GM19043 (cell line): ENCODE measurements around the gene GPALPP1.
"Not testable (repeated sequence)": the region's sequence is repeated elsewhere in the genome, so short reads cannot be mapped to it uniquely, and the experiment has no call there.

ENCODE experiments used
- ATAC-seq: cut with Tn5 transposase; IDR thresholded peaks from one replicate; pipeline ENCODE4 v1.9.1; 2021; ENCODE audit warnings: low read depth; ENCODE audit not compliant: unreplicated experiment

Gene GPALPP1, protein sequence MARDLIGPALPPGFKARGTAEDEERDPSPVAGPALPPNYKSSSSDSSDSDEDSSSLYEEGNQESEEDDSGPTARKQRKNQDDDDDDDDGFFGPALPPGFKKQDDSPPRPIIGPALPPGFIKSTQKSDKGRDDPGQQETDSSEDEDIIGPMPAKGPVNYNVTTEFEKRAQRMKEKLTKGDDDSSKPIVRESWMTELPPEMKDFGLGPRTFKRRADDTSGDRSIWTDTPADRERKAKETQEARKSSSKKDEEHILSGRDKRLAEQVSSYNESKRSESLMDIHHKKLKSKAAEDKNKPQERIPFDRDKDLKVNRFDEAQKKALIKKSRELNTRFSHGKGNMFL

DNA sequence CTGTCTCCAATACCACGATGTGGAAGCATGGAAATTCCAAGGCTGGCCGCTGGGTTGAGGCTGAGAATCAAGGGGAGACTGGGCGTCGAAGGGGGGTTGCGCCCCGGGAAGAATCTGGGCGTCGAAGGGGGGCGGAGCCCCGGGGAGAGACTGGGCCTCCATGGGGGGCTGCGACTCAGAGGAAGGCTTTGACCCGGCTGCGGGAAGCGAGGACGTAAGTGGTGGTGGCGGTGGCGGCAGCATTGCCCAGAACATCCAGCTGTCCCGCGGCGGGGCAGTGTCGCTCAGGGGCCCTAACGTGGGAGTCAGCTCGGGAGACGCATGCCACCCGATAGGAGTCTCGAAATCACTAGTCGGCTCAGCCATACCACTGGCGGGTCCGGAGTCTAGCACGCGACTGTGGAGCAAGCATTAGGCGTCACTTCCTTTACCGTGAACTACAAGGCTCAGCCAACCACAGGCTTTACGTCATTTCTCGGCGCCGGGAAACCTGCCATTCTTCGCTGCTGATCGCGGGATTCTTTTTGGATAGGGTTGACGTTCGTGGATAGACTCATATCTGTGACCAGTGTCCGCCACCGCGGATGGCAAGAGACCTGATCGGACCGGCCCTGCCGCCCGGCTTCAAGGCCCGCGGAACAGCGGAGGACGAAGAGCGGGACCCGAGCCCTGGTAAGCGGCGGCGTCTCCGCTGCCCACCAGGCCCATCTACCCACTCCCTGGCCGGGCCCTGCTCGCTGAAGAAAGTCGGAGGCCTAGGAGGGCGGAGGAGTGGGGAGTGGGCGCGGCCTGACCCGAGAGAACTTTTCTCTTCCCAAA is at the start of gene GPALPP1, which contains the start of gene NUFIP1:
Gene GPALPP1 (plus strand): TSS at position 468 of the 819 bp plus-strand sequence. CDS start 117 bp downstream, at position 585.
Gene NUFIP1 (minus strand): TSS at position 401 of the 819 bp plus-strand sequence. CDS start 35 bp downstream, at position 366.
- ATAC-seq, result peak; percentile 98

DNA sequence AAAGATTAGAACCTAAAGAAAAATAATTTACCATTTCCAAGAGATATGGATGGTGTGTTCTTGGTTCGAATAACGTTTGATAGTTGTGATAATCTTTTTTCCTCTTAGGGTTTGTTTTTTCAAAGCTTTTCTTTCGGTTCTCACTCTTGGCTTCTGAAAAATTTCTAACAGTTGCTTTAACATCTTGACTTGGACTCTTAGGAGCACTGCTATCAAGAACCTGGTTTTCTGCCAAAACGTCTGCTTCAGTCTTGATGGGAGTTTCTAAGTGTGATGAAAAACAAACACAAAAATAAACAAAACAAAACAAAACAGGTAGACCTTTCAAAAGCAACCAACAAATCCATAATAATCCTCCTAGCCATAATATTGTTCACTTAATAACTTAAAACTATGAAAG is 45.9 kb upstream of the GPALPP1 start:
- ATAC-seq, result not testable (repeated sequence)

- ATAC-seq, result no peak
Measured at GRCh38 chr13:44951184-44951583, 38.2 kb upstream of the GPALPP1 start.

DNA sequence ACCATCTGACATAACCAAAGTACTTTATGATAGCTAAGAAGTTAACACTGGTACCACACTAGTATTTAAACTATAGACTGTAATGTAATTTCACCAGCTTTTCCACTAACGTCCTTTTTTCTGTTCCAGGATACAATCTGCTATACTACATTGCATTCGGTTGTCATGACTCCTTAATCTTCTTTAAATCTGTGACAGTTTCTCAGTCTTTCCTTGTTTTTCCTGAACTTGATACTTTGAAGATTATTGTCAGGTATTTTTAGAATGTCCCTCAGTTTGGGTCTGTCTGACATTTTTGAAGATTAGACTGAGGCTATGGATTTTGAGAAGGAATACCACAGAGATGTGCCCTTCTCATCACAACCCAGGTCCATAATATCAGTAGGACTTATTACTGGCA is 36.7 kb upstream of the GPALPP1 start:
- no peak for ATAC-seq

DNA sequence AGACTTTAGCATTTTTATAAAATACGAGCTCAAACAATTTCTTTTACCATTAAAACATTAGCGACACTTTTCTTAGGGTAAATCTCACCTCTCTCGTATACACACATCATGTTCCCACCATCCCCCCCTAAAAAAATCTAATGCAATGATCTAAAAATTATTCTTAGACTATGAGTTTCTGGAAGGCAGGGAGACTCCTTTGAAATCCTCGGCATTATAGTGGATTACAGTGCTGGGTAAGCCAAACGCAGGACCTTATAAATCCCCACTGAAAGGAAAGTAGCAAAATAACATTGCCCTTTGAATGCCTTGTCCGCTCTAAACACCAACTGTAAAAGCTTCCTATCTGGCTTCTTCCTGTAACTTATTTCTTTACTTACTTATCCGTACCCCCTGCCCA is 35.1 kb upstream of the GPALPP1 start:
- ATAC-seq, result no peak

- no peak for ATAC-seq
Measured at GRCh38 chr13:44955406-44955805, 33.9 kb upstream of the GPALPP1 start.

- ATAC-seq, result no peak
Measured at GRCh38 chr13:44961997-44962396, 27.3 kb upstream of the GPALPP1 start.

- ATAC-seq, result no peak
Measured at GRCh38 chr13:44967704-44968433, 21.5 kb upstream of the GPALPP1 start.

DNA sequence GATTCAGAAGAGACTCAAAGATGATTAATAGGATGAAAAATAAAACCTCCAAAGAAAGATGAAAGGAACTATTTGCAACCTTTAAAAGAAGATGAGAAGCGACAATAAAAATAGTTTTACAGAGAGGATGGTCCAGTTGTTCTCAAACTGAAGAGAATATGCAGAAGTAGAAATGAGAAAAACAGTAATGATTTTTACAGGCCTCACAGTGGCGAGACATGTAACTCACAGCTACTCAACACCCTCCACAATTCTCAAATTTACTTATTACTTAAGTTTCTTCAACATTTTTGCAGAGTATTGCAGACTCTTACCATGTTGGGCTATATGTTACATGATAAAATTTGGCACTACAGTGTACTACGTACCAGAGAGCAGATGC is 20.9 kb upstream of the GPALPP1 start:
- ATAC-seq, result no peak

DNA sequence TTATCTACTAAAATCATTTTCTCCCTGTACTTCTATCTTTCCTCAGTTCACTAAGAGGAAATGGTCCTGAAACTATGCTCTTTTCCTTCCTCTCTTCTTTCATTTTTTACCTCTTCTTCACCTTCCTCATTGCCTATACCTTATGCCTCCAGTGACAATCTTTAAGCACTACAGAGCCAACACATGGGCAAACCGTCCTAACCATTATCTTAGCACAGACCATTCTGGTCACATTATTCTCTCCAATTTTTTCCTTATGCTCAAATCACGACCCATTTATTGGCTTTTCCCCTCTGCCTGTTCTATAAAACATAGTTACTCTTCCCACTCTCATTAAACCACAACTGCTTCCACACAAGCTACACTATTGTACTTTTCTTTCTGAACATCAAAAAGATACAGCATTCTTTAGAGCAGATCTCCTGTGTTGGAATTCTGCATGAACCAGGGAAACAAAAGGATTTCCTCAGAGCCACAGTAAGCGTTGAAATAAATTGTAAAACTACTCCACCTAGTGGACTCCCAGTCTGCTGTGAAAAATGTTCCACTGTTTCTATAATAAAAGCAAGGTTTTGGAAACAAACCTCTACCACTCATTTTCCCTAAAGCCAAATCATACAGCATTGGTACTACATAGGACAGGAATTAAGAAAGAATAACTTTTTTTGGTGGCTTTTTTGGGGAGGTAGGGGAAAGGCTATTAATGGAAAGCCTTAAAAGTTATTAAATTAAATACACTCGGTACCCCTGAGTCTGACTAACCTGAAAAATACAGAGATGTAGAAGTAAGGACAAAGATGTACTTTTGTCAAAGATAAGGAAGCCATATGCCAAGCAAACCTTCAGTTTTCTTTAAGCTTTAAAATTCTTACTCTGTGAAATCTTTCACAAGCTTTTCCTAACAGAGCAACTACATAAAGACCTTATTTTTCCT is 19.5 kb upstream of the GPALPP1 start:
- ATAC-seq, result no peak

- ATAC-seq, result no peak
Measured at GRCh38 chr13:44971656-44972595, 17.4 kb upstream of the GPALPP1 start.

GRCh38 chr13:44972956-44973581 is 16.3 kb upstream of the GPALPP1 start:
- no peak for ATAC-seq

GRCh38 chr13:44974056-44974793 is 15.1 kb upstream of the GPALPP1 start:
- ATAC-seq, result peak; percentile 59

GRCh38 chr13:44976196-44976595 is 13.1 kb upstream of the GPALPP1 start:
- no peak for ATAC-seq

GRCh38 chr13:44976949-44977583 is 12.3 kb upstream of the GPALPP1 start:
- ATAC-seq, result no peak

DNA sequence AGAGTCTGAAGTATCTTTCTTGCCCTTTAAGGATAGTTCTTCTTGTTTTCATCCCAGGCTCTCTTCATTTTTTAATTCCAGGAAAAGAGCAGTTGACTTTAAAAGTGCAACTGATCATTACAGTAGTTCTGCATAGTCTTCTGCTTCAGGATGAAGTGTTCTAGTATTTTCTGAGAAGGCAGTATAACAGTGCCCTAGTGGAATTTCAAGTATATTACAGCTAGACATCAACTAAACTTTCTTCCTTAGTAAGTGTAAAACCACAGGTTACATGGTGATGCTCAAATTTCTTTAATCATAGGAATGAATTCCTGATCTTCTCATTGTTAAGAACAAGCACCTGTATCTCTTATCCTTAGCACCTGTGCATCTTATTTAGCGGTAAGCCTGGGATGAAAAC is 11.0 kb upstream of the GPALPP1 start:
- ATAC-seq, result no peak

- ATAC-seq, result no peak
Measured at GRCh38 chr13:44989941-44990340, 603 bp downstream of the GPALPP1 start.
